Measurements from ENCODE around the gene ZNF536.
"Not testable (repeated sequence)": the region's sequence is repeated elsewhere in the genome, so short reads cannot be mapped to it uniquely, and the experiment has no call there.

Gene ZNF536

GRCh38 chr19:30341611-30342201 is 30.5 kb upstream of the ZNF536 start:
- no peak for DNase-seq

- no peak for DNase-seq
These were observed 29.3 kb upstream of the ZNF536 start for GRCh38 chr19:30342901-30343300.

GRCh38 chr19:30344446-30345425 is 27.4 kb upstream of the ZNF536 start:
- DNase-seq: no peak

- DNase-seq: no peak
These were observed 26.5 kb upstream of the ZNF536 start for GRCh38 chr19:30345686-30346085.

GRCh38 chr19:30346468-30346867 is 25.7 kb upstream of the ZNF536 start:
- DNase-seq: not testable (repeated sequence)

GRCh38 chr19:30349131-30349730 is 23.0 kb upstream of the ZNF536 start:
- DNase-seq: no peak

GRCh38 chr19:30350692-30351663 is 21.2 kb upstream of the ZNF536 start:
- DNase-seq: no peak

- no peak for DNase-seq
These were observed 20.4 kb upstream of the ZNF536 start for GRCh38 chr19:30351774-30352173.

- DNase-seq: no peak
These were observed 18.7 kb upstream of the ZNF536 start for GRCh38 chr19:30353394-30353945.

- DNase-seq: no peak
These were observed 16.6 kb upstream of the ZNF536 start for GRCh38 chr19:30355586-30355985.

- DNase-seq: no peak
These were observed 15.1 kb upstream of the ZNF536 start for GRCh38 chr19:30356951-30357579.

- no peak for DNase-seq
These were observed 14.6 kb upstream of the ZNF536 start for GRCh38 chr19:30357580-30357954.

GRCh38 chr19:30358319-30358718 is 13.9 kb upstream of the ZNF536 start:
- DNase-seq: no peak

GRCh38 chr19:30358821-30359580 is 13.2 kb upstream of the ZNF536 start:
- DNase-seq: no peak

- DNase-seq: no peak
These were observed 12.2 kb upstream of the ZNF536 start for GRCh38 chr19:30359936-30360335.

- no peak for DNase-seq
These were observed 11.6 kb upstream of the ZNF536 start for GRCh38 chr19:30360376-30361106.

GRCh38 chr19:30361107-30361447 is 11.1 kb upstream of the ZNF536 start:
- DNase-seq: no peak

- DNase-seq: no peak
These were observed 10.5 kb upstream of the ZNF536 start for GRCh38 chr19:30361721-30362120.

- DNase-seq: no peak
These were observed 9.9 kb upstream of the ZNF536 start for GRCh38 chr19:30362156-30362754.

GRCh38 chr19:30363073-30363472 is 9.1 kb upstream of the ZNF536 start:
- no peak for DNase-seq
